Tibial artery (tissue), 4 donors: ENCODE data around the gene ZFYVE9.

Experiments
- DNase-seq, 2 donors: peaks; one replicate each; pipeline ENCODE4 v3.0.0-alpha.2; 2019
- H3K27ac ChIP-seq, 2 donors: fragments of 200-600 bp; sonication (generic) in 1 of 2; 1 replicate in 1 of 2; 2 replicates in 1 of 2; pipeline ENCODE4 v1.5.1; 2018 to 2019; ENCODE audit warnings: mild to moderate bottlenecking in 1 of 2
- H3K27me3 ChIP-seq, 2 donors: fragments of 200-600 bp; sonication (generic) in 1 of 2; one replicate each; pipeline versions ENCODE4 v1.5.1 to v1.6.0; 2016 to 2019
- H3K36me3 ChIP-seq, 3 donors: fragments of 200-600 bp; sonication (generic) in 2 of 3; one replicate each; pipeline ENCODE4 v1.5.1; 2016 to 2019; ENCODE audit warnings: mild to moderate bottlenecking in 2 of 3
- H3K4me1 ChIP-seq, 4 donors: fragments of 200-600 bp; sonication (generic) in 2 of 4; 1 replicate in 3 of 4; 2 replicates in 1 of 4; pipeline ENCODE4 v1.5.1; 2016 to 2019
- H3K4me3 ChIP-seq, 2 donors: fragments of 200-600 bp; sonication (generic) in 1 of 2; 1 replicate in 1 of 2; 2 replicates in 1 of 2; pipeline ENCODE4 v1.5.1; 2018 to 2019; ENCODE audit warnings: mild to moderate bottlenecking in 2 of 2
- H3K9me3 ChIP-seq, 3 donors: fragments of 200-600 bp; sonication (generic) in 1 of 3; one replicate each; pipeline ENCODE4 v1.5.1; 2016 to 2019
- intact Hi-C: fragments of 100-400 bp; cut with DNase I; formaldehyde crosslinking; loops from one replicate; pipeline ENCODE4 v1.15.0; 2023; ENCODE audit warnings: low total_unique reads
- TF ChIP-seq, protein P1 (sequence below), 2 experiments: fragments of 200-600 bp in 1 of 2; fragments of 450-650 bp in 1 of 2; IDR thresholded peaks; one replicate each; pipeline ENCODE4 v1.5.1; 2017 to 2019; ENCODE audit warnings: antibody characterized with exemption in 2 of 2, mild to moderate bottlenecking in 1 of 2, moderate library complexity in 1 of 2

The ZFYVE9 gene

DNA sequence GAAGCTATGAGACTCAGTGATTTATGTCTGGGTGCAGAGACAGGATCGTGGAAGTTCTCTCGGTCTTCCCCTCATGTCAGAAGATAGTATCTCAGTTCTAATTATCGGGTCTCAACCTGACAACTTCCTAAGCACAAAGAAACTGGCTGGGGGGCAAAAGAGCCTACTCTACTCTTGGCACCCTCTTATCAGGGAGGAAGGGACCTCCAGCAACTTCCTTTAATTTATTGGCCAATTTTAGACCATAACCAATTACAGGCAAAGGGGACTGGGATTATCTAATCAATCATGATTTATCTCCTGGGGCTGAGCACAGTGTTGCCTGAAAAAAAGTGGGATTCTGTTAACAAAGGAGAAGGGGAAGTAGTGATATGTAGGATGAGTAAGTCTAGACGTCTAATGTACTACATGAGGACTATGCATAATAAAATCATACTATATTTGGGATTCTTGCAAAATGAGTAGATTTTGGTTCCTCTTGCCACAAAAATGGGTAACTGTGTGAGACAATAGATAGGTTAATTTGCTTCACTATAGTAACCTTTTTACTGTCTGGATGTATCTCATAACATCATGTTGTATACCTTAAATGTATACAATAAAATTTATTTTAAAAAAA, 98.8 kb downstream of the ZFYVE9 start:
- Histone ChIP-seq H3K4me3 (no peak overlapping the region), H3K27me3 (no peaks in the 10 kb centered on the region), H3K4me1 (no peaks in the 10 kb centered on the region), H3K36me3 (peaks cover 0 to 6% (median 4%) of the 10 kb centered on the region in 3 donors), H3K9me3 (no peaks in the 10 kb centered on the region), H3K27ac (no peak overlapping the region)
- intact Hi-C loops: no loop called here
- DNase-seq: no peak
- TF ChIP-seq, protein P1, sequence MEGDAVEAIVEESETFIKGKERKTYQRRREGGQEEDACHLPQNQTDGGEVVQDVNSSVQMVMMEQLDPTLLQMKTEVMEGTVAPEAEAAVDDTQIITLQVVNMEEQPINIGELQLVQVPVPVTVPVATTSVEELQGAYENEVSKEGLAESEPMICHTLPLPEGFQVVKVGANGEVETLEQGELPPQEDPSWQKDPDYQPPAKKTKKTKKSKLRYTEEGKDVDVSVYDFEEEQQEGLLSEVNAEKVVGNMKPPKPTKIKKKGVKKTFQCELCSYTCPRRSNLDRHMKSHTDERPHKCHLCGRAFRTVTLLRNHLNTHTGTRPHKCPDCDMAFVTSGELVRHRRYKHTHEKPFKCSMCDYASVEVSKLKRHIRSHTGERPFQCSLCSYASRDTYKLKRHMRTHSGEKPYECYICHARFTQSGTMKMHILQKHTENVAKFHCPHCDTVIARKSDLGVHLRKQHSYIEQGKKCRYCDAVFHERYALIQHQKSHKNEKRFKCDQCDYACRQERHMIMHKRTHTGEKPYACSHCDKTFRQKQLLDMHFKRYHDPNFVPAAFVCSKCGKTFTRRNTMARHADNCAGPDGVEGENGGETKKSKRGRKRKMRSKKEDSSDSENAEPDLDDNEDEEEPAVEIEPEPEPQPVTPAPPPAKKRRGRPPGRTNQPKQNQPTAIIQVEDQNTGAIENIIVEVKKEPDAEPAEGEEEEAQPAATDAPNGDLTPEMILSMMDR (IDR thresholded peaks at IDR 0.05): no peak

DNA sequence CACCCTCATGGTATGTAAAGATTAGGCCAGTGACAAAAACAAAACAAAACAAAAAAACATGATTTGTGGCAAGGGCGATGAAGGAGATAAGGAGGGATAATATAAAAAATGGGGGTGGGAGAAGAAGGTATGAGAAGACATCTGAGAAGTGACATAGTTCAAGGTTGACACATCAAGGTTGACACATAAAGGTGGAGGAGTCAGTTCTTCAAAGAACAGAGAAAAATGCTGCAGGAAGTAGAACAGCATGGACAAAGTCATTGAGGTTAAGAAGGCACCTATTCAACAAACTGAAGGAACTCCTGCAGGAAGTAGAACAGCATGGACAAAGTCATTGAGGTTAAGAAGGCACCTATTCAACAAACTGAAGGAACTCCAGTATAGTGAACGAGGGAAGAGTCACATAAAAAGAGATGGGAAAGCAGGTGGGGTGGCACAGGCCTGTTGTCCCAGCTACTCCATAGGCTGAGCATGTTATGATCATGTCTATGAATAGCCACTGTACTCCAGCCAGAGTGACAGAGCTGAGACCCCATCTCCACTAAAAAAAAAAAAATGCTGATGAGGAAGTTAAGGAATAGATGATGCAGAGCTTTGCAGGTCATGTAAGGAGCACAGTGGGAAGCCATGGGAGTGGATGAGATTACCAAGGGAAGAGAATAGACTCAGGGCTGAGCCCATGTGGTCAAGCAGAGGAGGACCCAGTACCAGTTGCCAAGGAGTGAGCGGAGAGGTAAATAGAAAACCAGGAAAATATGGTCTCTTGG, 101.5 kb downstream of the ZFYVE9 start:
- Histone ChIP-seq H3K4me1 (no peaks in the 10 kb centered on the region), H3K4me3 (no peak overlapping the region), H3K27me3 (no peaks in the 10 kb centered on the region), H3K9me3 (no peaks in the 10 kb centered on the region), H3K36me3 (no peaks in the 10 kb centered on the region), H3K27ac (no peak overlapping the region)
- intact Hi-C loops: no loop called here
- TF ChIP-seq, protein P1 (IDR thresholded peaks at IDR 0.05): no peak
- no peak for DNase-seq

DNA sequence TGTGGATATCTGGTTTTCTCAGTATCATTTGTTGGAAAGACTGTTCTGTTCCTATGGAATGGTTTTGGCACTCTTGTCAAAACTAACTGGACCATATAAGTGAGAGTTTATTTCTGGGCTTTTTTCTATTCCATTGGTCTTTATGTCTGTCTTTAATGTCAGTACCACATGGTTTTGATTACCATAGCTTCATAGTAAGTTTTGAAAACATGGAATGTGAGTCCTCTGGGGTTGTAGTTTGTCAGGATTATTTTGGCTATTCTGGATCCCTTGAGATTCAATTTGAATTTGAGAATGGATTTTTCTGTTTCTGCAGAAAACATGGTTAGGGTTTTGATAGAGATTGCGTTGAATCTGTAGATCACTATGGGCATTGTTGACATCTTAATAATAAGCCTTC, 107.9 kb downstream of the ZFYVE9 start:
- intact Hi-C loops: no loop called here

DNA sequence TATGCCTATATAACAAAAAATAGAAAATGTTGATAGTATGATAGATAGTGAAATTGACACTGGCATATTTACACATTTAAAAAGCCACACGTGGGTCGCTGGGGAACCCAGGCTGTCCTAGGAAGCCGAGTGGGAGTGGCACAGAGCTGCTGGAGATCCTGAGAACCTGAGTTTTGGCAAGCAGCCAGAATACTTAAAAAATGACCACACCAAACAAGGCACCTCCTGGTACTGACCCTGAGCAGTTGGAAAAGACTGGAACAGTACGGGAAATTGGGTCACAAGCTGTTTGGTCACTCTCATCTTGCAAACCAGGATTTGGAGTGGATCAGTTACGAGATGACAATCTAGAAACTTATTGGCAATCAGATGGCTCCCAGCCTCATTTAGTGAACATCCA, 111.5 kb downstream of the ZFYVE9 start:
- Histone ChIP-seq H3K27ac (no peak overlapping the region), H3K27me3 (no peaks in the 10 kb centered on the region), H3K36me3 (no peaks in the 10 kb centered on the region), H3K9me3 (no peaks in the 10 kb centered on the region), H3K4me3 (no peak overlapping the region), H3K4me1 (no peaks in the 10 kb centered on the region)
- DNase-seq: no peak
- TF ChIP-seq, protein P1 (IDR thresholded peaks at IDR 0.05): no peak
- intact Hi-C loops: no loop called here

More for the DNA sequence above, 107.9 kb downstream of the ZFYVE9 start:
- H3K27me3 ChIP-seq: no peaks in the 10 kb centered on the region
- TF ChIP-seq, protein P1 (IDR thresholded peaks at IDR 0.05): no peak
- H3K4me1 ChIP-seq: no peaks in the 10 kb centered on the region
- no peaks in the 10 kb centered on the region for H3K9me3 ChIP-seq
- no peak for DNase-seq
- H3K27ac ChIP-seq: no peak overlapping the region
- H3K36me3 ChIP-seq: no peaks in the 10 kb centered on the region
- H3K4me3 ChIP-seq: no peak overlapping the region

DNA sequence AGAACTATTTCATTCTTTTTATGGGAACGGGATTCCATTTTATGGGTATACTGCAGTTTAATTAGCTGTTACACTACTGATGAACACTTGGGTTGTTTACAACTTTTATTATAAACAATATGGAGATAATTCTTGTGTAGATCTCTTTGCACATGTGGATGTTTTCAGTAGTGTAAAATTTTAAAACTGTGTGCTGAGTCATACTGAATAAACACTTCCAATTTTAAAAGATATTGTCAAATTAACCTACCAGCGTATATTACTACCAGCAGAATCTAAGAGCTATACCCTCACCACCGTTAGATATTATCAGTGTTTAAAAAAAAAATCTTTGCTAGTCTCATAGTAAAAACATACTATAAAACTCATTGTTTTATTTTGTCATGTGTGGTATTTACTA, 118.0 kb downstream of the ZFYVE9 start:
- intact Hi-C loops: no loop called here

More for the DNA sequence above, 118.0 kb downstream of the ZFYVE9 start:
- TF ChIP-seq, protein P1 (IDR thresholded peaks at IDR 0.05): no peak
- H3K9me3 ChIP-seq: no peaks in the 10 kb centered on the region
- H3K36me3 ChIP-seq: no peaks in the 10 kb centered on the region
- no peaks in the 10 kb centered on the region for H3K27me3 ChIP-seq
- DNase-seq: no peak
- H3K27ac ChIP-seq: no peak overlapping the region
- H3K4me1 ChIP-seq: no peaks in the 10 kb centered on the region
- H3K4me3 ChIP-seq: no peak overlapping the region
